Fibroblast of mammary gland (primary cell): ENCODE measurements around the gene TMOD1.

Experiments
- DNase-seq: peaks from one replicate; pipeline ENCODE4 v3.0.0-alpha.2; 2010; ENCODE audit warnings: low read depth
- H3K4me3 ChIP-seq: 2 replicates; pipeline ENCODE4 v1.5.1; 2011; ENCODE audit warnings: low read depth, mild to moderate bottlenecking, low read length, moderate library complexity; ENCODE audit not compliant: control insufficient read depth
- TF ChIP-seq, protein P1 (sequence below): conservative IDR thresholded peaks from 2 replicates; pipeline ENCODE4 v1.5.1; 2011; ENCODE audit warnings: low read depth, low read length, inconsistent platforms; ENCODE audit not compliant: control insufficient read depth, insufficient read depth

The TMOD1 gene

DNA sequence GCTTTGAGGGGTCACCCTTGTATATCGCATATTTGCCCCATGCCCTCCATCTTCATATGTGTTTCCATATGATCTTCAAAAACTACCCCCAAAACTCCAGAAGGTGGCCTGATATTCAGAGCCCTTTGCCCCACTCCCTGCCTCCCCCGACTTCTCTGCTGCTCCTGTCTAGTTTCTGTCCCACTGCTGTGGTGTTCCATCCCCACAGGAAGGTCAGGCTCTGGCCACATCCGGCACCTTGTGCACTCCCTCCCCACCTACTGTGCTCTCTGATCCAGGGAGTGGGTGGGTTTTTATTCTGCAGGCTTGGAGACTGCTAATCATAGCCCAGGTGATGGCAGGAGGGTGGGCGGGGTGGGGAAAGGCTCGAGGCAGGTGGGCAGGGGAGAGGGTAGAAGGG, 52.4 kb downstream of the TMOD1 start:
- TF ChIP-seq, protein P1, sequence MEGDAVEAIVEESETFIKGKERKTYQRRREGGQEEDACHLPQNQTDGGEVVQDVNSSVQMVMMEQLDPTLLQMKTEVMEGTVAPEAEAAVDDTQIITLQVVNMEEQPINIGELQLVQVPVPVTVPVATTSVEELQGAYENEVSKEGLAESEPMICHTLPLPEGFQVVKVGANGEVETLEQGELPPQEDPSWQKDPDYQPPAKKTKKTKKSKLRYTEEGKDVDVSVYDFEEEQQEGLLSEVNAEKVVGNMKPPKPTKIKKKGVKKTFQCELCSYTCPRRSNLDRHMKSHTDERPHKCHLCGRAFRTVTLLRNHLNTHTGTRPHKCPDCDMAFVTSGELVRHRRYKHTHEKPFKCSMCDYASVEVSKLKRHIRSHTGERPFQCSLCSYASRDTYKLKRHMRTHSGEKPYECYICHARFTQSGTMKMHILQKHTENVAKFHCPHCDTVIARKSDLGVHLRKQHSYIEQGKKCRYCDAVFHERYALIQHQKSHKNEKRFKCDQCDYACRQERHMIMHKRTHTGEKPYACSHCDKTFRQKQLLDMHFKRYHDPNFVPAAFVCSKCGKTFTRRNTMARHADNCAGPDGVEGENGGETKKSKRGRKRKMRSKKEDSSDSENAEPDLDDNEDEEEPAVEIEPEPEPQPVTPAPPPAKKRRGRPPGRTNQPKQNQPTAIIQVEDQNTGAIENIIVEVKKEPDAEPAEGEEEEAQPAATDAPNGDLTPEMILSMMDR: no peak
- no peak for DNase-seq
- no peak overlapping the region for H3K4me3 ChIP-seq

DNA sequence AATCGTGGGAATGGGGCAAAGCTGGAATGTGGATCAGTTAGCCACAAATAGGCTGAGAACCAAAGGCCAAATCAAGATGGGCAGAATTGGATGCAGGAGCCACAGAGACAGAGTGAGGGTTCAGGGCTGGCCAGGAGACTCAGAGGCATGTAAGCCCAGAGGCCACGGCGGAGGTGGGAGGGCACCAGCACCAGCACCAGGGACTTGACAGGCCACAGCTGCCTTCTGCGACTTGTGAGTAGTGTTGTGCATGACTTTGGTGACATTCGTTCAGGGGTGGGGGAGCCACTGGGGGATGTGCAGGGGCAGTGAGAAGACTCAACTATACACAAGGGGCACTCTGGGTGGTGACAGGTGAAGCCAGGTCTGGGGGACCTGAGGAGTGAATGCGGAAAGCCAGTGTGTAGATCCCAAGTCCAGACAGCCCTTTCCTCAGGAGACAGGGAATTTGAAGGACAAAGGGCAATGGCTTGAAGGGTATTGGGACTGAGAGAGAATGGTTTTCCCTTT, 53.2 kb downstream of the TMOD1 start:
- H3K4me3 ChIP-seq: no peak overlapping the region
- DNase-seq: no peak
- TF ChIP-seq, protein P1: no peak

DNA sequence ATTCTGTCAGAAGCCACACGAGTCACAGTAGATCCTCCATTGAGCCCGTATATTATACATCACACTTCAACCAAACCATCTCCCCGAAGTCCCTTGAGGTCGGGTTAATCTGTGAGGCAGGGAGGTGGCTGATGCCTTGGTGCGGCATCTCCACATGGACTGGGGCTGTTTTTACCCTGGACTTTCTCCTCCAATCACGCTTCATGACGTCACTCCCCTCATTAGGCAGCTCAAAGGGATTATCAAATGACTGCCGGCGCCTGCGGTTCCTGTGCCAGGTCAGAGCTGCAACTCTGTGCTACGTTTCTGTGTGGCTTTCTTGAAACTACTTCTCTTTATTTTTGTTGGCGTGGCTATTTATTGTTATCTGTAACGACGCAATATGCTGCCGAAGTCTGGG, 53.7 kb downstream of the TMOD1 start:
- H3K4me3 ChIP-seq: no peak overlapping the region
- TF ChIP-seq, protein P1: no peak
- DNase-seq: no peak

DNA sequence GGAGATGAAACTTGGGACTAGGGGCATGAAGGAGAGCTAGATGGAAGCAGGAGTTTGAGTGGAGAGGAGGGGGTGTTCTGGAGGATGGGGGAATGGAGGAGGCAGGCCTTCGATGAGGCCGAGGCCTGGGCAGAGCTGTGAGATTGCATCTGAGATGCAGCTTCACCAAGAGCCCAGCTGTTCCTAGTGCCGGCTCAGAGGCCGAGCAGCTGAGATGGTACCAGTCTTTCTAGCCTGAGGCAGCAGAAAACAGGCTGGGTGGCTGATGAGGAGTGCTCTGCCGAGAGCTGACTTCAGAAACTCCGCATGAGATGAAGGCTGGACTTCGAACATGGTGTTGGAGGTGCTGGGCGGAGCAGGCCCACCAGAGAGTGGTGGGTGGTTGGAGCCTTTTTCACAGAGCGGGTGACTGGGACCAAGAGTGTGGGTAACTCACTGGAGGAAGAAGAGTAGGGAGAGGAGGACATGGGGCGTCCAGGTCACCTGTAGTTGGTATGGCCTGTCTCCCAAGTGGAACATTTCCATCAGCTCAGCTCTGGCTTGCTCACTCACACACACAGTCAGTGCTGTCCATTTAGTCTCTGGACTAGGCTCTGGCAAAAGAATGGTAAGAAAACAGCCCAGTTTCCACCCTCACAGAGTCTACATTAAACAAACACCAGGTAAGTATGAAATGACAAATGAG, 54.7 kb downstream of the TMOD1 start:
- DNase-seq: no peak
- no peak overlapping the region for H3K4me3 ChIP-seq
- TF ChIP-seq, protein P1: no peak

DNA sequence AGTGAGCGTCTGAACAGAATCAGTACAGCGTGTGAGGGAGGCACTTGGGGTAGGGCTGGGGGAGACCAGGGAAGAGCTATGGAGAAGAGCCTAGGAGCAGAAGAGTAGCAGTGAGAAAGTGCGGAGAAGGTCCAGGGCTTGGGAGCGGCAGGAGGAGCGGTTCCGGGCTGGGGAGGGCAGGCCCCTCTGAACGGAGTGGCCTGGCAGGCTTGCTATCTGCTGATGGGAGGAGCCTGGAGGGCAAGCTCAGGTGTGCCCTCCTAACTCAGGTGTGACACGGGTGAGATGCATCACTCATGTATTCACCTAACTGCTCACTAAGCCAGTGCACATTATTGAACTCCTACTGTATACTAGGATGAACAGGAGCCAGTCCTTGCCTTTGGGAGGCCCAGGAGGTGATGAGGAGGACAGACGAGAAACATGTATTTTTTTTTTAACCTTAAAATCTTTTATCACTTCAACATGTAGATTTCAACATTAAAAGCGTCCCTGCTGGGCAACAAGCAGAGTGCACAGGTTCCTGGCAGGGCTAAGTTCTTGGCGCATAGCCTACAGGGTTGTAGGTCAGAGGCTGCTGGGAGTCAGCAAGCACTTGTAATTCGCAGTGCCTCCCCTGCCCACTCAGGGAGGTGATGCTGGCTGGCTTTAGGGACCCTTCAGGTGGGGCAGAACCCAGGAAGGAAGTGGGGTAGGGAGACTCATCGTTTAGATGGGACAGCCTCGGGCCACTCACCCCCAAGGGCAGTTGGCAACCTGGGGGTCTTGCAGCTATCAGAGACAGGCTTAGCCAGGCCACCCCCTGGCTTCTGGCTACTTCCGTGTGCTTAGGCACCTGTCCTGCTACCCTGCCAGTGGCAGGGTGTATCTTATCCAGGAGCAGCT, 55.5 kb downstream of the TMOD1 start:
- TF ChIP-seq, protein P1: no peak
- H3K4me3 ChIP-seq: no peak overlapping the region
- no peak for DNase-seq

DNA sequence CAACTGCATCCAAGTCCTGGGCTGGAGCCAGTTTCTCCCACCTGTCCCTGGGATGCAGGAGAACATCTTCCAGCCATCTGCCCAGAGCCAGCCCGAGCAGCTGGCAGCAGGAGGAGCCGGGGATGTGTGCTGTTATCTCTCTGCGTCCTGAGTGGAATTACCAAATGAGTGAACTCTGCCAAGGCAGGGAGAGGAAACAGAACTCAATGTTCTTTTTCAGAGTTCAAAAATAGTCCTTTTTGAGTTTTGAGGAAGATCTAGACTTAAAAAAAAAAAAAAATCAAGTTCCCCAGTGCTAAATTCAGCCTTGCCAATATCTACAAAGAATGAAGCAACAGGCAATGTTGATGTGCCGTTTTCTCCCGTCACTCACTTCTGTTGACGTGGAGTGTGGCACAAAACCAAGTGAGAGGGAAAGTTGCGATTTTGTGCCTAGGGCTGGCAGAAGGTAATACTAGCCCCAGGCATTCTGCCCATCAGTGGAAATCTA, 56.2 kb downstream of the TMOD1 start:
- TF ChIP-seq, protein P1: no peak
- DNase-seq: no peak
- no peak overlapping the region for H3K4me3 ChIP-seq
